GM21367 (cell line): ENCODE results near the gene IL4.

Source experiments
- ATAC-seq: cut with Tn5 transposase; IDR thresholded peaks from one replicate; pipeline ENCODE4 v1.9.1; 2021; ENCODE audit not compliant: unreplicated experiment

IL4 gene

DNA sequence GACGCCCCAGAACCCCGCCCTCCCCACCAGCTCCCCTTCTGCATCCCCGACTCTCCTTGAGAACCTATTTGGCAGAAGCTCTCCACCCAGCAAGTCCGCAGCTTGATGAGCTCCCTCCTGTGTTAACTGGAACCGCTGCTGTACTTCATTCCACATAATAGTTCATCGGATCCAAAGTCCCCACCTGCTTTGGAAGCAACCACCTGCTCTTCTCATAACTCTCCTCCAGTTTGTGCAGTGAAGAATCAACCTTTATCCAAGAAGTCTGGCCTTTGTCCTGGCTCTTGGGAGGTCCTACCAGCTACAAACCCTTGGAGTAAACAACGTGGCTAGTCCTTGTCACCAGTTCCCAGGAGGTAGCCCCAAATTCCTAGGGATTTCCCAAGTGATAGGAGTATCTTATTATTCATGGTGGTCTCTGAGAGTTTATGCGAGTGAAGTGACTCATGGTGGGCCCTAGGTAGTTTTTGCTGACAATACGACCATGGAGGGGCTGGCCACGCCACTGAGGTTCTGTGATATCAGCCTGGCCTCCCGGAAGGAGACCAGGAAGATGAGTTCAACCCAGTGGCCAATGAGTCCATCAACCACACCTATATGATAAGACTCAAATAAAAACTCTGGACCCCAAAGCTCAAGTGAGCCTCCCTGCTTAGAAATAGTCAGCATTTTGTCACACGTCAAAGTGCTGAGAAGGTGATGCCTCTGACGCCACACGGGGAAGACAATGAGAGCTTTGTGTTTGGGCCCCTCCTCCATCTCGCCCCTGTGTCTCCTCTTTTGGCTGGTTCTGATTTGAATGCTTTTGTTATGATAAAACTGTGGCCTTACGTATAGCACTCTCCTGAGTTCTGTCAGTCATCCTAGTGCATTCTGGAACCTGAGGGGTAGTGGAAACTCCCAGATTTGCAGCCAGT lies 3.6 kb upstream of the IL4 start:
- ATAC-seq = no peak

DNA sequence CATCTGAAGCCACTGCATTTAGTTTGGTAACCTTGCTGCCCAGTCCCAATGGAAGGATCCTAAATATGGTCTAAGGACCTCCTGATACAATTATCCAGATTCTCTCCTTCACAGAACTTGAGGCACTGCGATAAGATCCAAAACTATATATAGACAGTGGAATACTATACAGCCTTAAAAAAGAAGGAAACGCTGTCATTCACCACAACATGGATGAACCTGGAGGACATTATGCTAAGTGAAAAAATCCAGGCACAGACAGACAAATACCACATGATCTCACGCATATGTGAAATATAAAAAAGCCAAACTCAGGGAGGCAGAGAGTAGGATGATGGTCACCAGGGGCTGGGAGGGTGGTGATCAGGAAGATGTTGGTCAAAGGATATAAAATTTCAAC lies 2.8 kb upstream of the IL4 start:
- ATAC-seq = no peak

DNA sequence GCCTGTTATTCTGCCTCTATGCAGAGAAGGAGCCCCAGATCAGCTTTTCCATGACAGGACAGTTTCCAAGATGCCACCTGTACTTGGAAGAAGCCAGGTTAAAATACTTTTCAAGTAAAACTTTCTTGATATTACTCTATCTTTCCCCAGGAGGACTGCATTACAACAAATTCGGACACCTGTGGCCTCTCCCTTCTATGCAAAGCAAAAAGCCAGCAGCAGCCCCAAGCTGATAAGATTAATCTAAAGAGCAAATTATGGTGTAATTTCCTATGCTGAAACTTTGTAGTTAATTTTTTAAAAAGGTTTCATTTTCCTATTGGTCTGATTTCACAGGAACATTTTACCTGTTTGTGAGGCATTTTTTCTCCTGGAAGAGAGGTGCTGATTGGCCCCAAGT lies 301 bp upstream of the IL4 start:
- no peak for ATAC-seq

DNA sequence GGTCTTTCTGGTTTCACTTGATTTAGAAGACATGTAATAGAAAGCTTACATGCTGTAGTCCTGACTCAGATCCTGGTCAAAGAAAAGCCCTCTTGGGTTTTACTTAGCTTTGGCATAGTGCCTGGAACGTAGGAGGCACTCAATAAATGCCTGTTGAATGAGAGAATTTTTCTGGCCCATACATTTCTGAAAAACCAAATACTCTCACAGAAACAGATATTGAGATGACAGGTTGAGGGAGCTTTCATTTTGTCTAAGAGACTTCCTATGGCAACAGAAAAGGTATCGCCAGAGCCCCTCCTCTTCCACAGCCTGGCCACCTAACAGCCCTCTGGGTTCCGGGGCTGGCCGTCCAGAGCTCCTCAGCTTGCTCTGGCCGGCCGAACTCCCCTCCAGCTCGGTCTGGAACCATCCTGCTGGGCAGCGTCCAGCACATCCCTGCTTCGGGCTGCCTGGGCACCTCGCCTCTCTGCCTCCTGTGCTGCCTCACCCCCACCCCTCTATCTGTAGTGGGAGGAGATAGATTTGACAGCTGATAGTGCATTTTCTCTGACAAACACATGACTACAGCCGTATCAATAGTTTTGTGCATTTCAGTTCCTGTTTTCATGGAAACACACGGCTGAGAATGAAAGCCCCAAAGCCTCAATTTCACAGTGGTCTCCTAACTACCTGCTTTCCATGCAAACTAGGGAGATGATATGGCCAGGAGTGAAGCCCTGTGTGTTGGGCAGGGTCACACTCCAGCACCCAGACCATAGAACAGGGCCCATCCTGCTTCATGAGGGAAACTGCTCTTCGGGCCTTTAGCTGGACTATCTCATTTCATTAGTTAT lies 1.1 kb downstream of the IL4 start:
- ATAC-seq = peak; percentile 62

DNA sequence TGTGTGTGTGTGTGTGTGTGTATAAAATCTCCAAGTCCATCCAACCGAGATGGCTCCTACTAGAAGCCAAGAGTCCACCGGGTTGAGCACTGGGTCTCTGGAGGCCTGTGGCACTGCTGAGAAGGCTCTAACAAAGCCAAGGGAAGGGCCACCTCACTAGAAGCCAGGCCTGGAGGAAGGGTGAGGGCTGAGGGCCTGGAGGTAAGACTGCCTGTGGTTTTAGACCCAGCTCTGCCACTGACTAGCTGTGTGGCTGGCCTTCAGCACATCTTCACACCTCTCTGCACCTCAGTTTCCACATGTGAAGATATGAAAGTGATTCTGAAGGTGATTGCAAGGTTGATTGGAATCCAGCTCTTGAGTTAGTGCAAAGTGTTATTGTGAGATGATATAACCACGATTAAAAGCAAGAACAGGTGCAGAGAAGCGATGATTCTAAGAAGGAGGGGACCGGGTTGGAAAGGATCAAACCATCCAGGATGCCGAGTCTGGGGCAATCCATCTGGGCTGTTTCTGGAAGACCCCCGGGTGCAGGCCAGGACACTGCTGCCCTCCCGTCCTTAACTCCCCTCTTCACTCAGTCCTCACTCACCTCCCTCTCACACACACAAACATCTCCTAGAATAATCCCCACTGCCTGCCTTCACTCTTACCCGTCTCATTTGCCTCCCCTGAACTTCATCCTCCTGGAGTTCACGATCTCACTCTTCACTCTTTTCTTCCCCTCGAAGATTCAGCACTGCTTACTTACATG lies 2.3 kb downstream of the IL4 start:
- no peak for ATAC-seq

DNA sequence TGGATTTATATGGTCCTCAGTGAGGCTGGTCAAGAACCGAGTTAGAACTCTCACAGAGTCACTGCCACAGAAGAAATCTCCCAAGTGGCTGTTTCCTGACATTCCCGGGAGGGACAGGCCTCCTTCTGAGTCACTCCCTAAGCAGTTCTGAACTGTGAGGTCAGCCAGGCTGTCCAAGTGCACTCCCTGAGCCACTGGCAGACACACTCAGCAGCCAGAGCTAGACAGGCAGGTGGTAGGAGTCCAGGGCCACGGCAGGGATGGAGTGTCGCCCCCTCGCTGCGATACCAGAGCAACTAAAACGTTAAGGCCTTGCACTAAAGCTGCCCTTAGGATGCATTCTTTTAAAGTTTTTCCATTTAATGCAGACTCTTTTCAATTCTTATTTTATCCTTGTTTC lies 3.4 kb downstream of the IL4 start:
- no peak for ATAC-seq

DNA sequence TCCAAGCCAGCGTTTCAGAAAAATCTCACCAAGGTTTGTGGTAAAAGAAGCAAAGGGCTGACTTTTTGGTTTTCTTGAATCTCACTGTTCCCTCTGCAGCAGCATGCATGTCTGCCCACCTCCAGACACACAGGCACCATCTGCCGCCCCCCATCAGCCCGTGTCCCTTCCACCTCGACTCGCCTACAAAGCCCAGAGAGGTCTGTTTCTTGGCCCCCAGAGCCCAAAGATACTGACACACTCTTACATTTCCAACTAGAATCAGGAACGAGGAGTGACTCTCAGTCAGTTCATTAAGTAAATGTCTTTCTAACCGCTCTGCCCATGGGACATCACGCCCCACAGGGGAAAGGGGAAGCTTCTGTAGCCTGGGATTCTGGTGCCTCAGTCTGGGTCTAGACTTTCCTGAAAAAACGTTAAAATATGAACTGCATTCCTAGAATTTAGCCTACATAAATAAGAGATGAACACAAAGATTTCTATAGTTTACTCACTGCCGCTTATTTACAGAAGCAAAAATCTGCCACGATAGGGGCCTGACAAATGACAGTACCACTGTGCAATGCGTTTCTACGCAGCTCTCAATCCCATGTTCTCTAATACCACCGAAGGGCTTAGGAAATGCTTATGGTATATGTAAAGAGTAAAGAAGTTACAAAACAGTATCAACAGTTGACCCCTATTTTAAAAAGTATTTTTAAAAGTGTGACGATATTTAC lies 4.1 kb downstream of the IL4 start:
- ATAC-seq = no peak

DNA sequence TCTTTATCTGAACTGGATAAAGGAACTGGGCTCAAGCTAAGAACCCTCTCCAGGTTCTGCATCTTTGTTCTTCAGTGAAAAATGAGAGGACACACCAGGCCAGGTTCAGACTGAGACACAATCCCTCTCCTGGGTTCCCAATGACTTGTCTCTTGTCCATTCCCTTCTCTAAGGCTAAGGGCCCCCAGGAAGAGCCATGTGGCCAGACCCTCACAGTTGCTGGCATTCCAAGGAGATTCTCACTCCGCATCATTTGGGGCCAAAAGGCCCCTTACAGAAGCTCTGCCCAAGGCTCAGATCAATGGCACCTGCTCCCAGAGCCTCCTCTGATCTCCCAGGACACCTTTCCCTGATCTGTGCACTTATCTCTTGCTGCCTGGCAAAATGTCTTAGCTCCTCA lies 4.9 kb downstream of the IL4 start:
- no peak for ATAC-seq

DNA sequence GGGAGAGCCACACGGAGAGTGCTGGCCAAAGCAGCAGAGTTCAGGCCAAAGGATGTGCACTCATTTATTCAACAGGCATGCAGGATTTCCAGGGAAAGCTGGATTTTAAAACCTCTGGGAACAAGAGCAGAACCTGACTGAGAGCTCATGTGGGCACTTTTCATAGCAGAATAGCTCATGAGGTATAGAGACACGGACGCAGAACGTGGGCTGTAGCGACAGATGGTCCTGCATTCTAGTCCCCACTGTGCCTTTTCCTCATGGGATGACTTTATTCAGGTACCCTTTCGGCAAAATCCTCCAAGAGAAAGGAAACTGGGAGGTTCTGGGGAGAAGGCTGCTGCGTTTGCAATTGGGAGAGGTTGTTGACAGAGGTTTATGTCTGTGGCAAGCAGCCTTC lies 5.4 kb downstream of the IL4 start:
- no peak for ATAC-seq

DNA sequence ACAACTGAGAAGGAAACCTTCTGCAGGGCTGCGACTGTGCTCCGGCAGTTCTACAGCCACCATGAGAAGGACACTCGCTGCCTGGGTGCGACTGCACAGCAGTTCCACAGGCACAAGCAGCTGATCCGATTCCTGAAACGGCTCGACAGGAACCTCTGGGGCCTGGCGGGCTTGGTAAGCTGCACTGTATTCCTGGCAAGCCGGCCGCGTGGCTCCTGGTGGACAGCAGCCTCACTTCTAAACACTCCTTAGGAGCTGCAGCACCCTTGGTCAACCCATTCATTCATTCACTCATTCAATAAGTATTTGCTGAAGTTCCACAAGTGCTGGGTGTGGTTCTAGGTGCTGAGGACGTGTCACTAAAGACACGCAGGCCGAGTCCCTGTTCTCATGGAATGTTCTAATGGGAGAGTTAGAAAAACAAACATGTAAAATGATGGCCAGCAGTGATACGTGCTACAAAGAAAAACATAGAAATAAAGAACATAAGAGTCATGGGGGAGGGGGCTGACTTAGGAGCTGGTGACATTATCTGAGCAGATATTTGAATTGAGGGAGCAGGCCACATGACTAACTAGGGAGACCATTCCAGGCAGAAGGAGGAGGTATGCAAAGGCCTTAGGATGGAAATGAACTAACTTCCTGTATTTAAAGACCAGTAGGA lies 6.1 kb downstream of the IL4 start:
- ATAC-seq = no peak

DNA sequence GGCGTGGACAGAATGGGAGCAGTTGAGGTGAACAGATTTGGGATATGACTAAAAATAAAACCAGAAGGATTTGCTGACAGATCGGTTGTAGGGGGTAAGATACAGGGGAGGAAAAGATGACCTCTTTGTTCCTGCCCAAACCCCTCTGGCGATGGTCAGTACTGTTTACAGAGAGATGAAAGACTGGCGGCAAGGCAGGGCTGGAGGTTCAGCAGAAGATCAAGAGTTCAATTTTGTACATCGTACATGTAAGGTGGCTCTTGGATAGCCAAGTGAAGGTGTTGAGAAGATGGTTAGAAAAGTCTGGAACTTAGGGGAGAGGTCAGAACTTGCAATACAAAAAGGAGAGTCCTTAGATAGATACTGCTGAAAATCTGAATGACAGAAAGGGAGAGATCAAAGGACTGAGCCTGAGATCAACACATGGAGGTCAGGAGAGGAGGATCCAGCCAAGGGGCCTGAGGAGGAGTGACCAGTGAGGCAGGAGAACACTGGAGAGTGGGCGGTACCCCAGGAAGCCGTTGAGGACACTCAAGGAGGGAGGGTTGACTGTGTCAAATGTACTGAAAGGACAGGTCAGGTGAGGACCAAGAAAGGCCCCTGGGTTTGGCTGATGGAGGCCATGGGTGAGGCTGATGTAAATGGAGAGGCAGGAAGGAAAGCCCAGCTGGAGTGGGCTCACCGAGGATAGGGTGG lies 7.1 kb downstream of the IL4 start:
- no peak for ATAC-seq

DNA sequence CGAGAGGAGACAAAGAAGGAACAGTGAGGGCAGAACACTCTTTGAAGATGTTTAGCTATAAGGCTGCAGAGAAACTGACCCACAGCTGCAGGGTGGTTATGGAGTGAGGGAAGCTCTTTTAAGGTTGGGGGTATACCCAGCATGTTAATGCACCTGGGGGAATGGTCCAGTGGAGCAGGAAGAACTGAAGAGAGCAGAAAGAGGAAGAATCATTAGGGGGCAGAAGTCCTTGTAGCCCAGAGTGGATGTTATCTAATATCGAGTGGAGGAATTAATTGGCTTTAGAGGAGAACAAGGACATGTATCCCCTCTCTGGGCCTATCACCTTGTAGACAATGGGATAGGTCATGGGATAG lies 7.7 kb downstream of the IL4 start:
- no peak for ATAC-seq

DNA sequence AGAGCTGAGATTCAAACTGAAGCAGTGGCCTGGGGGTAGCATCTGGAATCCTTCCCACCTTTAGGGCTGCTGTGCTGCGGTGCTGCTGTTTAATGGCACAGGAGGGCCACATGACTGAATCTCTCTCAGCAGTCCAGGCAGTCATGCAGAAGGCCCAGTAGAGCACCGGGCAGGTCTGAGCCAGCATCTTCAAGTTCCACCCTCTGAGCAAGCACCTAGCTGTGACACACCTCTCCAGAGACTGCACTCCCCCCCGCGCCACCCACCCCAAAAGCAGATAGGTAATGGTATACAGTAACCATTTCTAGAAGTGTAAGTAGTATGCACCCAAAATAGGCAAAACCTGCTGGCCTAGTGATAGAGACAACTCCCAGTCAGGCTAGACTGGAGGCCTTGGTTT lies 8.2 kb downstream of the IL4 start:
- ATAC-seq = no peak

DNA sequence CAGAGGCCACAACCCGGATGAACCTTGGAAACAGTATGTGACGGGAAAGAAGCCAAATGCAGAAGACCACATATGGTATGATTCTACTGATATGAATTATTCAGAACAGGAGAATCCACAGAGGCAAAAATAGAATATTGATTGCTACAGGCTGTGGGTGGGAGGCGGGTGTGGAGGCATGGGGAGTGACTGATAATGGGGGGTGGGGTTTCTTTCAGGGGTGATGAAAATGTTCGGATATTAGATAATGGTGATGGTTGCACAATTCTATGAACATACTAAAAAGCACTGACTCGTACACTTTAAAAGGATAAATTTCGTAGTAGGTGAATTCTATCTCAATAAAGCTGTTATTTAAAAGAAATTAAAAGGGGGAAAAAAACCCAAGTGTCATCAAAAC lies 10.7 kb downstream of the IL4 start:
- no peak for ATAC-seq

DNA sequence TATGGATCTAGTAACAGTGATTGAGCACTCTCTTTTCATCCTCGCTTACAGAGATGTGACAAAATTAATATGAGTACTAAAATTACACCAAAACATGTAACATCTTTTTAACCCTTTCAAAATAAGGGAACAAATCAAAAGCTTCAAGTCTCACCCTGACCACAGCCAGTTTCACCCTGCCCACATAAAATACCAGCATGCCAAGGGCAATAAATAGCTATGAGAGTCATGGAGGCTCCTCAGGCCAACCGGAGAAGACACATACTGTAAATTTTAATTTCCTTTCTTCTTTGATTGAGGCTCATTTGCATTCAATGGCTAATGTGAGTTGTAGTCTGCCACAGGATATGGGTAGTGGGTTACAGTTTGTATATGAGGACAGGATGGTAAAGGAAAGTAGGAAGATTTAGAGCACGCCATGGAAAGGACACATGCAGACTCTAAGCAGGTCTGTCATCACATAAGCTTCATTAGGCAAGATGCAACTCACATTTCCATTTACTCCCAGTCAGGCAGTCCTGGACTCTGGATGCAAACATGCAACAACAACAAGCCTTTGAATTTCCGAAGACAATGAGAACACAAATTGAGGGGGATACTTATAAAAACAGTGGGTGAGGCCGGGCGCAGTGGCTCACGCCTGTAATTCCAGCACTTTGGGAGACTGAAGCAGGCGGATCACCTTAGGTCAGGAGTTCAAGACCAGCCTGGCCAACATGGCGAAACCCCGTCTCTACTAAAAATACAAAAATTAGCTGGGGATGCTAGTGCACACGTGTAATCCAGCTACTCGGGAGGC lies 11.3 kb downstream of the IL4 start:
- no peak for ATAC-seq

DNA sequence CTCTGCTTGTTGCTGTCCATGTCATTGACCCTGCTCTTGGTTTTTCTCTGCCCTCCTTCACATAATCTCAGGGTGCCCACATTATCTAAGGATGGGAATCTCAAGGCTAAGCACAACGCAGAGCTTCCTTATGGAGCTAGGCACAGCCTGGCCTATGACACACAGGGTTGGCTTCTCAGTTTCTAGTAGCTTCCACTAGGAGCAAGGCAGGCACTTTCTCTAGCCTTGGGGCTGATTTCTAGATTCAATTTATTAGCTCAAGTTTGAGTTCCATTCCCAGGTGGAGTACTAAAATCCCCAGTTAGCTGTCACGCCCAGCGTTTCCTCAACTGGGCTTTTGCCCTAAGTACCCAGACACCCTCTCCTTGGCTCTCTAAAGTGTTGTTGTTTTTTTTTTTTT lies 12.4 kb downstream of the IL4 start:
- no peak for ATAC-seq

DNA sequence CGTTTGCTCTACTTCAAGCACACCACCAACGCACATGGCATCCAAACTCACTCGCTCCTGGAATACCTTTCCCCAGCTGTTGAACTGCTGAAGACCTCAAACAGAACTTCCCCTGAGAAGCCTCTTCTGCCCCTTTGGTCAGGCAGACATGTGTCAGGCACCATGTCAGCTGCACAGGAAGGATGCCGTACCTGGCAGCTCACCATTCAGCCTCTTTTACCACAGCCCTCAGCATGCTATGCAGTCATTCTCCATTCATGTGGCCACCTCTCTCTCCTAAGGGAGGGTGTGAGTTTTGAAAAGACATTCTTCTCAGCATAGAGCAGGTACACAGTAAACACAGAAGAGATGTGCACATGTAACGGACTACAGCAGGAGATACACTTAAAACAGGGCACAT lies 14.2 kb downstream of the IL4 start:
- ATAC-seq = no peak

DNA sequence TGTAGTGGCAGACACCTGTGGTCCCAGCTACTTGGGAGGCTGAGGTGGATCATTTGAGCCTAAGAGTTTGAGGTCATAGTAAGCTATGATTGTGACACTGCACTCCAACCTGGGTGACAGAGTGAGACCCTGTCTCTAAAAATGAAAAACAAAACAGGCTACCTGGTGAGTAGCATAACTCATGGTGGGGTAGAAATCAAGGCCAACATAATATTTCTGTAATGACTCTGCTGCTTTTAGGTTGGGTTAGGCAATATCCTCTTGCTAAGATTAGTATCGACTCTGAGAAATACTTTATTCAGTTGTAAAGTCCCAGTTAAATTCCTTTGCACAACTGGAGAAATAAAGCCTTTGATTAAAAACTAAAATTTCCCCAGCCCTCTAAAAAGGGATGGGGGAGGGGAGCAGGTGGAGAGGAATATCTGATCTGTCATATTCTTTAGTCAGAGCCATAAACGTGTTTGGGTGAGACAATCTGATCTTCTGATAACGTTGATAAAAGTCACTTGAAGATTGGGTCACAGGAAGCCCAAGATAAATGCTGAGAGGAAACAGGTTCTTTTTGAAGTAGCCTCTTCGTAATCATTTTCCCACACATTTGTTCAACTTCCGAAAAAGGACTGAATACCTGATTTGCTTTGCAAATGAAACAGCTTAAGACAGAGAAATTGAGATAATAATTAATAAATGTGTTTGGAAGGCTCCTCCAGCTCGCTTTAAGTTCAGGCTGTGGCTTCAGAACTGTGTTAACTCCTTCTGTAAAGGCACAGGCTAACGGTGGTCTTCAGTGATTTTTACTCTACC lies 14.9 kb downstream of the IL4 start:
- no peak for ATAC-seq
